Smooth muscle cell (in vitro differentiated cells): ENCODE data around the gene CCDC3. TPM values are rescaled to one million over a fixed set of nuclear protein-coding genes. Genes with fewer than 3 reads are reported as not detected.

Source experiments
- DNase-seq: peaks from one replicate; lab custom pipeline; 2025; ENCODE audit not compliant: unreplicated experiment; lab: John Stamatoyannopoulos, UW
- H2AFZ ChIP-seq: fragments of 200-600 bp; sonication (generic); 2 replicates; pipeline ENCODE4 v1.6.0; 2016; ENCODE audit warnings: antibody characterized with exemption, low read depth, mild to moderate bottlenecking
- H3F3A ChIP-seq: fragments of 200-600 bp; sonication (generic); 2 replicates; pipeline ENCODE4 v1.6.0; 2017; ENCODE audit warnings: antibody characterized with exemption, low read depth
- H3K27ac ChIP-seq: fragments of 200-600 bp; sonication (generic); 2 replicates; pipeline ENCODE4 v1.5.1; 2016; ENCODE audit warnings: low read depth, mild to moderate bottlenecking
- H3K27me3 ChIP-seq: fragments of 200-600 bp; sonication (generic); 2 replicates; pipeline ENCODE4 v1.6.1; 2016; ENCODE audit warnings: low read depth, mild to moderate bottlenecking
- H3K36me3 ChIP-seq: fragments of 200-600 bp; sonication (generic); 2 replicates; pipeline ENCODE4 v1.5.1; 2016; ENCODE audit warnings: low read depth
- H3K4me1 ChIP-seq: fragments of 200-600 bp; sonication (generic); 2 replicates; pipeline ENCODE4 v1.5.1; 2016; ENCODE audit warnings: low read depth
- H3K4me2 ChIP-seq: fragments of 200-600 bp; sonication (generic); 2 replicates; pipeline ENCODE4 v1.6.0; 2016; ENCODE audit warnings: mild to moderate bottlenecking
- H3K4me3 ChIP-seq: fragments of 200-600 bp; sonication (generic); 2 replicates; pipeline ENCODE4 v1.5.1; 2016; ENCODE audit warnings: mild to moderate bottlenecking
- H3K79me2 ChIP-seq: fragments of 200-600 bp; sonication (generic); 2 replicates; pipeline ENCODE4 v1.6.0; 2016; ENCODE audit warnings: low read depth, mild to moderate bottlenecking
- H3K9ac ChIP-seq: fragments of 200-600 bp; sonication (generic); 2 replicates; pipeline ENCODE4 v1.6.0; 2016; ENCODE audit warnings: low read depth
- H3K9me3 ChIP-seq: fragments of 200-600 bp; sonication (generic); replicated peaks from 2 replicates; pipeline ENCODE4 v1.5.1; 2016; ENCODE audit warnings: low read depth
- H4K20me1 ChIP-seq: fragments of 200-600 bp; sonication (generic); 2 replicates; pipeline ENCODE4 v1.6.0; 2016; ENCODE audit warnings: low read depth
- WGBS: methylation state at CpG from one replicate; pipeline ENCODE4 v1.1.7; 2016; ENCODE audit warnings: low lambda C conversion rate; 5-methylcytosine and 5-hydroxymethylcytosine counted together
- polyA plus RNA-seq: library from polyadenylated mRNA; unstranded; fragments of >200 nt; fragmentation: Nextera tagmentation; extraction: Ambion mirVana; gene quantifications from 2 replicates; pipeline ENCODE4 v1.2.1, GENCODE V29; 2016
- total RNA-seq: library from RNA; depleted of rRNA; stranded (reverse); fragments of >200 nt; gene quantifications from 2 replicates; pipeline ENCODE4 v1.2.3, GENCODE V29; 2014
- TF ChIP-seq, protein P1 (sequence below): fragments of 200-600 bp; sonication (generic); IDR thresholded peaks from 2 replicates; pipeline ENCODE4 v1.5.1; 2017; ENCODE audit warnings: borderline replicate concordance, mild to moderate bottlenecking, antibody characterized with exemption; ENCODE audit not compliant: insufficient read depth, poor library complexity, severe bottlenecking

The CCDC3 gene
- total and polyA plus RNA-seq, 2 experiments from 2014 or later, result 39.2 to 46.0 TPM

DNA sequence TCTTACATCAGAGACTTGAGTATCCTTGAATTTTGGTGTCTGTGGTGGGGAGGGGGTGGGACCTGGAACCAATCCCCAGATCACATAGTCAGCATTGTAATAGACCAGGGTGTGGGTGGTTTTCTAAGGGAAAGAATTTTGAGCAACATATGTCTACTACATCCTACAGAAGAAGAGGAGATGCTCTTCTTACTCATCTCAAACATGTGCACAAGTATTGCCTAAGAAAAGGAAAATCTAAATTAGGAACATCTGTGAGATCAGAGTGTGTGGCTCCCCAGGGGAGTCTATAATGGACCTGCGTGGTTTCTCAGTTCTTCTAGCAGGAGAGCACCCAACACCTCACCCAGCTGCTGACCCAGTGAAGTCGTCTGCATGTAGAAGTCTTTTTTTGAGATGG is 148.8 kb downstream of the CCDC3 start:
- no peaks in the 10 kb centered on the region for H3K36me3 ChIP-seq
- H3K27ac ChIP-seq, result no peak overlapping the region
- H2AFZ ChIP-seq, result no peak overlapping the region
- WGBS, result 97% methylated on average over 2 of the region's 2 CpGs
- H3K4me2 ChIP-seq, result no peak overlapping the region
- DNase-seq, result no peak
- no peaks in the 10 kb centered on the region for H3K4me1 ChIP-seq
- no peaks in the 10 kb centered on the region for H3K27me3 ChIP-seq
- no peaks in the 10 kb centered on the region for H3F3A ChIP-seq
- no peaks in the 10 kb centered on the region for H3K9me3 ChIP-seq
- no peaks in the 10 kb centered on the region for H3K79me2 ChIP-seq
- no peak overlapping the region for H3K4me3 ChIP-seq
- H3K9ac ChIP-seq, result no peak overlapping the region
- H4K20me1 ChIP-seq, result no peaks in the 10 kb centered on the region
- TF ChIP-seq, protein P1, sequence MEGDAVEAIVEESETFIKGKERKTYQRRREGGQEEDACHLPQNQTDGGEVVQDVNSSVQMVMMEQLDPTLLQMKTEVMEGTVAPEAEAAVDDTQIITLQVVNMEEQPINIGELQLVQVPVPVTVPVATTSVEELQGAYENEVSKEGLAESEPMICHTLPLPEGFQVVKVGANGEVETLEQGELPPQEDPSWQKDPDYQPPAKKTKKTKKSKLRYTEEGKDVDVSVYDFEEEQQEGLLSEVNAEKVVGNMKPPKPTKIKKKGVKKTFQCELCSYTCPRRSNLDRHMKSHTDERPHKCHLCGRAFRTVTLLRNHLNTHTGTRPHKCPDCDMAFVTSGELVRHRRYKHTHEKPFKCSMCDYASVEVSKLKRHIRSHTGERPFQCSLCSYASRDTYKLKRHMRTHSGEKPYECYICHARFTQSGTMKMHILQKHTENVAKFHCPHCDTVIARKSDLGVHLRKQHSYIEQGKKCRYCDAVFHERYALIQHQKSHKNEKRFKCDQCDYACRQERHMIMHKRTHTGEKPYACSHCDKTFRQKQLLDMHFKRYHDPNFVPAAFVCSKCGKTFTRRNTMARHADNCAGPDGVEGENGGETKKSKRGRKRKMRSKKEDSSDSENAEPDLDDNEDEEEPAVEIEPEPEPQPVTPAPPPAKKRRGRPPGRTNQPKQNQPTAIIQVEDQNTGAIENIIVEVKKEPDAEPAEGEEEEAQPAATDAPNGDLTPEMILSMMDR, result no peak

DNA sequence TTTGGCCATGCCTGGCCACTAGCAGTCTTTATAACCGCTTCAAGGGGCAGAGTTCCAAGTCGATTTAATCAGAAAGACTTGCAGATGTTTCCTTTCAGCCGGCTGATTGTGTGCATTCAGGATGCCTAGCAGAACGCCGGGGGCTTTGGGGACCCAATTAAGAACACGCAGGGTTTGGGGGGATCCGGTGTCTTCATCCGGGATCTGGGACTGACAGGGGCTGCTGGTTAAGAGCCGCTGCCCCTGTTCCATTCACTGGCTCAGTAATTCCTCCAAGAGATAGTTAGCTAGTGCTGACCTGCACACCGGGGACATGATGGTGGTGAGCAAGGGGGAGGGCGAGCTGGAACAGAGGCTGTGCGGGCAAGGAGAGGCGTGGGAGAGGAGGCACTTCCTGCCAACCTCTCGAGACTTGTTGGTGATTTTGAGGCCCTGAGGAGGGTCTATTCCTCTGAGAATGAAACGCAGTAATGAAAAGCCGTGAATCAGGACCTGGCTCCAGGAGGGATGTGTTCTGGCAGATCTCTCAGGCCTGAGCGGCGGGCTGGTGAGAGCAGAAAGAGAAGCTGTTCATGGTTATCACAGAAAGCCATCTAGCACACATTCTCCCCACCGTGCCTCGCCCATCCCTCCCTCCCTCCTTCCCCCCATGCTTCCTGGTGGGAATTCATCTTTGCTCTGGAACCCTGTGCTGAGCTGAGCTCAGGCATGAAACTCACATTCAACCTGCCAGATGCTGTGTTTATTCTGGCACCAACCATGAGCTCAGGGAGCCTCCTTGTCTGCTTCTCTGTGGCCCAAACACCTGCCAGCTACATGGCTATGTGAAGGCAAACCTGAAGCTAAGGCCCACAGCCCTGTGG is 152.0 kb downstream of the CCDC3 start:
- Histone ChIP-seq H3K4me3 (no peak overlapping the region), H3K9ac (no peak overlapping the region), H3K79me2 (no peaks in the 10 kb centered on the region), H3K36me3 (no peaks in the 10 kb centered on the region), H3K27ac (no peak overlapping the region), H3K27me3 (no peaks in the 10 kb centered on the region), H3K9me3 (no peaks in the 10 kb centered on the region), H3K4me2 (no peak overlapping the region), H2AFZ (no peak overlapping the region), H3K4me1 (no peaks in the 10 kb centered on the region), H4K20me1 (no peaks in the 10 kb centered on the region), H3F3A (peaks cover 15% of the 10 kb centered on the region)
- TF ChIP-seq, protein P1, result no peak
- 70% methylated on average over 19 of the region's 20 CpGs for WGBS
- DNase-seq, result no peak

DNA sequence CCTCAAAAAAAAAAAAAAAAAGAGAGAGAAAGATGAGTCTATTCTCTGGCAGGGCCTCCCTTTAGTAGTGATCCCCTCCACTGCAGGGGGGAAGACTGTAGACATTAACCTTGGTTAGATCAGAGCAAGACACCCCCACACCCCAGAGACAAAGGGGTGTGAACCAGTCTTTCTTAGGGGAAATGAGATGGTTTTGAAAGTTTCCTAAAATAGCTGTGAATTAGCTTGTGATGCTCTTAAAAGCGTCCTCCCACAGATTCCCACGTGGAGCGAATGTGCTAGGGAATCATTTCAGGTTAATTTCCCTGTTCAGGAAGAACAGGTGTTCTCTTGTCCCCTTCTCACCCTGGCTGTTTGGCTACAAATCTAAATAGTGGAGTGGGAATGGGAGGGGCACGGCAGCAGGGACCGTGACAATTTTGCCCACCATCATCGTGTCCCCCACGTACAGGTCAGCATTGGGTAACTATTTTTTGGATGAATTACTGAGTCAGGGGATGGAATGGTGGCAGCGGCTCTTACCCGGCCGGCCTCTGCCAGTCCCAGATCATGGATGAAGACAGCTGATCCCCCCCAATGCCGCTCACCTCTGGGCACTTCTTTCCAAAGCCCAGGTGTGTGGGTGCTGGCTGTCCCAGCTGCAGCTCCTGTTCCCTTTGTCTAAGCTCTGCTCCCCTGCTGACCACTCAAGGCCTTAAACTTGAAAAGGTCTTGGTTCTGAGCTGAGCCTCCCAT is 152.9 kb downstream of the CCDC3 start:
- 83% methylated on average over 11 of the region's 11 CpGs for whole genome bisulfite sequencing
- Histone ChIP-seq H3K9me3 (no peaks in the 10 kb centered on the region), H4K20me1 (no peaks in the 10 kb centered on the region), H3F3A (peaks cover 23% of the 10 kb centered on the region), H3K27ac (no peak overlapping the region), H3K27me3 (no peaks in the 10 kb centered on the region), H3K79me2 (no peaks in the 10 kb centered on the region), H3K4me3 (no peak overlapping the region), H3K4me2 (no peak overlapping the region), H3K4me1 (no peaks in the 10 kb centered on the region), H3K9ac (no peak overlapping the region), H3K36me3 (no peaks in the 10 kb centered on the region), H2AFZ (no peak overlapping the region)
- no peak for DNase-seq
- TF ChIP-seq, protein P1, result no peak
